ENCODE measurements around the gene SLC22A3.
"Not testable (repeated sequence)": the region's sequence is repeated elsewhere in the genome, so short reads cannot be mapped to it uniquely, and the experiment has no call there.

The SLC22A3 gene

DNA sequence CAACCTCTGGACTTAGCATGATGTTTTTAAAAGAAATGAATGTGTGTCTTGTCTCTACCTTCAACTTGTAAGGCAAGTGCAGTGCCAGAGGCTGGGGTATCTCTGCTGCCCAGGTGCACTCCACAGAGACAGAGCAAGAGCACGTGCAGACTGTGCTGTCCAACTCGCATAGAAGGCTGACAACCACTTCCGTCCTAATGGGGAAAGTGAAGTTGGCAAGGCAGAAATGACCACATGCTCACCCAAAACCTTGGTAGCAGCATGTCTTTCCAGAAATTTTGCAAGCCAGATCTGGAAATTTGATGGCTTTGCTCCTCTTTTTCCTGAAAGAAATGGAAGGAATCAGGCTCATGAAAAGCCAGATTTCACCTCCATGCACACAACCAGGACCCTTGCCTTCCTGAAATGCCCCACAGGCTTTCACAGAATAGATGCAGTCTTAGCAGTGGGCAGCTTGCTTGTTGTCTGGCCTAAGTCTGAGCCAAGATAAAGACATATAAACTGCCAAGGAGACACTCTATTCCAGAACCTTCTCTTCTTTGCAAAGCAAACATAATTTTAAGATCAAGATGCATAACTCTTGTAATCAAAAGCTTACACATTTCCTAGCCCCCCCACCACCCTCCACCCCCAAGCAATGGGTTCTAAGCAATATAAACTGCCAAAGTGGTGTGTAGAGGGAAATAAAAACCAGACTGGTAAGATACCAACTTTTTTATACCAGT lies 26.8 kb downstream of the SLC22A3 start:
- no peak for DNase-seq

DNA sequence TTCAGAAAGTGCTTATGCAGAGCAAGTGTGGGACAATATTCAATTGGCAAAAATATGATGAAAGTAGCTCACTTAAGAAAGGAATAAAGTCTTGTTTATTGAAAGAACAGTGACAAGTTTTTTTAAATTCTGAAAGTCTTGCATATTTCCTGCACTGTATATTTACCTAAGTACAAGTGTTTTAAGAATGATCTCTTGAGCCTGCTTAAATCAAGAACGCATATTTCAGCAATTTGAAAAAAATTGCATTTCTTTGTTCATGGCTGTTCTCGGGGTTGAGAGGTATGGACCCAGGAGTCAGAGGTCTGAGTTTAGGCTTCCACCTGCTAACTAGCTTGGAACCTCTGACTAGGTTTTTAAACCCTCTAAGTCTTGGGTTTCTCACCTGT lies 27.4 kb downstream of the SLC22A3 start:
- DNase-seq: no peak

DNA sequence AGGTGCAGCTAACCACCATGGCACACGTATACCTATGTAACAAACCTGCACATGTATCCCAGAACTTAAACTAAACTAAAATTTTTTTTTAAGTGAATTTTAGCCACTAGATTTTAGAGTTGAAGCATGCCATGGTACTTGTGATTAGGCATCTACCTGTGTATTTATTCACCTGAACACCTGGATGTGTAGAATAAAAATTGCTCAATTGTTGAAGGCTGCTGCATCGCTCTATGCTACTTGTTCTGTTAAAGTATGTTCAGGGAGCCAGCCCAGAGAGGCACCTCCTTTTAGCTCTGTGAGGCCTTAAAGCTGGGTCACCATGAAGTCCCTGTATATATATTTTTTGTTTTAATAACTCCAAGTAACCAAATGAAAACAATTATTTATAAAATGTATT lies 28.3 kb downstream of the SLC22A3 start:
- DNase-seq: no peak

DNA sequence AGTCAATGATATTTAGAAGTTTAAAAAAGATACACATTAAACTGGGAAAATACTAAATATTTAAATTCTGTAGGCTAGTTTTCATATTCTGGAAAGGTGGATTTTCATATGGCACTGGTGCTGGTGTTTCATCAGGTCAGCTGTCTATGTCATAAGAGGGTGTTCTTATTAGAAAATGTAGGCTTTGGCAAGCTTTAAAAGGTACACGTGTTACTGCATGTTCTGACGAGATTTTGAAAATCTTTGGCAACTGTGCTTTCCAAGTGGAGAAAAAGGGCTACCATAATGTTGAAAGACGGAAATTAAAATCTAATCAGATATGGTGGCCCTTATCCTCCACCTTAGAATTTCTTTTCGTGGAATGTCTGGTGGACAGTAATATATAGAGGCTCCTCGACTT lies 30.0 kb downstream of the SLC22A3 start:
- DNase-seq: no peak

- DNase-seq: no peak
Measured at GRCh38 chr6:160378882-160379281, 30.7 kb downstream of the SLC22A3 start.

DNA sequence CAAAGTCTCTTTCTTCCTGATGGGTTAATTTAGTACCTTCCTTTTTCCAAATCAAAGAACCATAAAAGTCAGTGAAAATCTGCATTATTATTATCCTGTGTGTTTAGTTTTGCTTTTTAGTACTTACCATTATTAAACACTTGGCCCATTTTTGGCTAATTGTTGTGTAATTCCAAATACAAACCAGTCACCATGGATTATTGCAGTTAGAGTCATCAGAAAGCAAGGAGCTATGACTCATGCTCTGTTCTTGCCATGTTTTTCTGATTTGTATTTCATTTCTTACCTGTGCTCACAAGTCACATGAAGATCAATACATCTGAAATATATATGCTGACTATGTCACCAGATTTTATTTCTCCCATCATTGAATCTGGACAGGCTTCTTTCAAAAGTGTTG lies 31.3 kb downstream of the SLC22A3 start:
- DNase-seq: no peak

GRCh38 chr6:160382946-160383345 lies 34.8 kb downstream of the SLC22A3 start:
- DNase-seq: no peak

DNA sequence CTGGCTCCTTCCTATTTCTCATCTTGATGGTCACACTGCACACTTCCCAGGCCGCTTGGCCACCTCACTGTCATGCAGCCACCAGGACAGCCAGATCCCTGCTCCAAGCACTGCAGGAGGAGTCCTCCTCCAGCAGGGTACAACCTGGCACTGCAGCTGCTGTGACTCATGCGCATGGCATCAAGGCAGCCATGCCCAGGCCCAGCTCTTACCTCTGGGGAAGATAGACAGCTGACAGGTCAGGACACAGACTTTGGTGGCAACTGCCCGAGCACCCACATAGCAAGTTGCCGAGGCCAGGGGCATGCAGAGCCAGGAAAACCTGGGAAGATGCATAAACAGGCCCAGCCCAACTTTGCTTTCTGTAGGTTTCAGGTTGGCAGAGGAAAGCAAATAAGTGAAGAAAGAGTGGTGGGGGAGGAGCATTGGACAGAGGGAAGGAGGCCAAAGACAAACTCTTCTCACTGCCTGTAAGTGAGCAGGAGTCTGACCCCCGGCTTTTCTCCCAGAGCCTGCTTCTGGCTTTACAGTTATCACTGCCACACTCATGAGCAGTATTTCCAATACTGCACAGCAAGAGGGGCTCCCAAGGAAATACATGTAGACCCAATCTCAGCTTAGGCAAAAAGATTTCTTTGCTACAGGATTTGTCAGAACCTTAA lies 38.8 kb downstream of the SLC22A3 start:
- no peak for DNase-seq

DNA sequence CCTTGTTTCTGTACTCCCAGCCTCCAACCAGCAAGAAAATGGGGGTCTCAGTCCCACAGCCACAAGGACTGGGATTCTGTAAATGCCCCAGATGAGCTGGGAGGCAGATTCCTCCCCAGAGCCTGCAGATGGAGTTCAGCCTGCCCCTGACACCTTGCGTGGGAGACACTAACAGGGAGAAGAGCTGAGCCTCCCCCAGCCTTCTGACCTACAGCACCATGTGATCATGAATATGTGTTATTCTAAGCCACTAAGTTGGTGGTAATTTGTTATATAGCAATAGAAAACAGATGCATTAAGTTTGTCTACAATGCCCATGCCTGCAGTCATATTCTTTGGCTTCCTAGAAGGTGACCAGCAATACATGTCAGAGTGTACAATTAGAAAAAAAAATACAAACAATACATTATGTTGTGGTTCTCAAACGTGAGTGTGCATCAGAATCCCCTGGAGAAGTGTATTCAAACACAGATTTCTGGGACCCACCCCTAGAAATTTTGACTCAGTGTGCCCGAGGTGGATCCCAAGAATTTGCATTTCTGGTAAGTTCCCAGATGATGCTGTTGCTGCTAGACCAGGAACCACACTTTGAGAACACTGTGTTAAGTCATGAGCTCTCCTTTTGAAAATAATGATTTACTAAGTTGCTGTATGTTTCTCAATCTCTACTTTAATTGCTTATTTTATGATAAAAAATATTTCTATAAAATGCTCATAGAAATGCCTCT lies 39.9 kb downstream of the SLC22A3 start:
- DNase-seq: no peak

DNA sequence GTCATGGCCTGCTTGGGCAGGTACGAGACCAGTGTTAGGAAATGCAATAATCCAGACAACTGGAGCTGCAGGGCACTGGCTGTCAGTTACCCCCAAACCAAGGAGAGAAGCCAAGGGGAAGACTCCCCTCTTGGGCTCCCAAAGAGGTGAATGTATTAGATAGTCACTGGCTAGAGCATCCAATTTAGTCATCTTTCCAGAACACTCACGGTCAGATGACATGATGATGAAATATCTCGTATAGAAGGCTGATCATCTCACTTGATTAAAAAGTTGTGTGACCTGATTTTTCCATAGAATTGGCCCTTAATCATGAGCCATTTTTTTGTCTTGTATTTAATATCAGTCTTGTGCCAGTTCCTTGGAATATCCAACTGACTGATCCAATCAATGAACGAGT lies 40.7 kb downstream of the SLC22A3 start:
- no peak for DNase-seq

- DNase-seq: no peak
Measured at GRCh38 chr6:160391419-160392116, 43.4 kb downstream of the SLC22A3 start.

DNA sequence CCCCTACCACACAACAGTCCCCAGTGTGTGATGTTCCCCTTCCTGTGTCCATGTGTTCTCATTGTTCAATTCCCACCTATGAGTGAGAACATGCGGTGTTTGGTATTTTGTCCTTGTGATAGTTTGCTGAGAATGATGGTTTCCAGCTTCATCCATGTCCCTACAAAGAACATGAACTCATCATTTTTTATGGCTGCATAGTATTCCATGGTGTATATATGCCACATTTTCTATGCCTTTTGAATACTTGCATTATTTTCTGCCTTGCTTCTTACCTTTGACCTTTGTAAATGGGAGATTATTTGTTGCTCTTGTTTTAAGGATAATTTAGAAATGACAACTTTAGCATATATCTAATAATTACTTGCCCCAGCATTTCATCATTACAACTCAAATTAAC lies 45.3 kb downstream of the SLC22A3 start:
- not testable (repeated sequence) for DNase-seq

DNA sequence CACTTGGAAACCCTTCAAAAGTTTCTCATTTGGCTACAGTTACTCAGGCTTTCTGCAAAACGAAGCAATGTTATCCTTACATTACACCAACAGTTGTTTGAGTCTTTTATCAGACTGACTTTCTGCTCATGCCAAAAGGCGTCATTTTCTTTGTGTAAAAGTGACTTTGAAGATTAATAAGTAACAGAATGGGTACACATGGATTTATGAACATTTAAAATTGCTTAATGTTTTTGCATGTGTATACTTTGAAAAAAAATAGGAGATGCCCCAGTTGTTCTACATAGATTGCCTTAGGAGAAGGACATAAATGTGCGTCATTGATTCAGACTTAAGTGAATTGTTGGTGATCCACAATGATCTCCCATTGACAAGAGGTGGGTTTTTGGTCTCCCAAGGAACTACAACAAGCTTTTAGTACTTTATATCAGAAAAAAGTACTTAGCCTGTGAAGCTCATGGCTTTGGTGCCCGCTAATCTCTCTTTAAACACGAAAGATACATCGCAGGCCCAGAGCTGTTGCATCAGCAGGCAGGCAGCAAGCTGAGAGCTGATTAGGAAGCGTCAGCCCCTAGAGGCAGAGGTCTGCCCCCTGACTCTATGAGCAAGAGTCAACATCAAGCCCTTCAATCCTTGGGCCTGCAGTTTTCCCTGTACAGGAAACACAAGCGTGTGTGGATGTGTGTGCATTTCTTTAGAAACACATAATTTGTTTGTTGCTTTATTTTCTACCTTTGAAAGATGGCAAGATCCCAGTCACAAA lies 45.9 kb downstream of the SLC22A3 start:
- no peak for DNase-seq

DNA sequence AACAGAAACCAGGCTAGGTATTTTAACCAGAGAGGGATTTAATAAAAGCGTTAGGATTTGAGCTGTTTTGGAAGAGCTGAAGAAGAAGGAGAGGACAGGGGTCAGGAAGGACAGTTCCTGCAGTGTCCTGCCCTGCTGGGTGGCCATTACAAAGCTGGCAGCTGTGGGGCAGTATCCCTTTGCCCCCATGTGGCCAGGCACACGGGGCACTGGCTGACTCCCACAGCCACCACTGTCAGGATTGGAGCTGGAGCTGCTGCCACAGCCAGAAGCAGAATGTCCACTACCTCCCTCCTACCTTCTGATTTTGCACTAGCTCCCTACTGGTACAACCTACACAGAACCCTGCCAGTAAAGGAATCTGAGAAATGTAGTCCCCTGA lies 46.5 kb downstream of the SLC22A3 start:
- no peak for DNase-seq

- no peak for DNase-seq
Measured at GRCh38 chr6:160395187-160395586, 47.0 kb downstream of the SLC22A3 start.

- no peak for DNase-seq
Measured at GRCh38 chr6:160396292-160396691, 48.1 kb downstream of the SLC22A3 start.

DNA sequence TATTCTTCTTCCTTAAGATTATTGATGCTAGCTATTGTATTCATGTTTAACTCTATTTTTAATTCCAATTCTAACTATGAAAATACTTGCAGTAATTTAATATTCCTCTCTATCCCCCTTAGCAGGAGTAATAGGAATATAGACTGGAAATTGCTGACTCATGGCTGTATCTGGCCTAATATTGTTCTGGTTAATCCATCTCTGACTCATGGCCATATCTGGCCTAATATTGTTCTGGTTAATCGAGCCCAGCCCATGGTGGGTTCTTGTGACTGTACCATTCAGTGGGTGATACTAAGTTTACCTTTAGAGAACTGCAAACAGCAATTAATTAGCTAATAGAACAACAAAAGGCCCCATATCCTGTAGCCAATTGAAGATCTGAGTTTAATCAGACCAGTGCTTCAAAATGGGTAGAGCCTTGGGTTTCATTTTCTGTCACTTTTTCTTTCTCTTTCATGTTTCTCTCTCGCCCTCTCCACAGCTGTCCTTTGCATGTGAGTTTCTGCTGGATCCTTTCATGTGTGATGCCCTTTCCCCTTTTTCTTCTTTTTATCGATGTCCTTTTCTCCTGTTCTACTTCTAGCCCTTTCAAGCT lies 50.6 kb downstream of the SLC22A3 start:
- no peak for DNase-seq

- no peak for DNase-seq
Measured at GRCh38 chr6:160400446-160400845, 52.3 kb downstream of the SLC22A3 start.

GRCh38 chr6:160408528-160408927 lies 60.4 kb downstream of the SLC22A3 start:
- DNase-seq: no peak

- DNase-seq: no peak
Measured at GRCh38 chr6:160412993-160413392, 64.8 kb downstream of the SLC22A3 start.

DNA sequence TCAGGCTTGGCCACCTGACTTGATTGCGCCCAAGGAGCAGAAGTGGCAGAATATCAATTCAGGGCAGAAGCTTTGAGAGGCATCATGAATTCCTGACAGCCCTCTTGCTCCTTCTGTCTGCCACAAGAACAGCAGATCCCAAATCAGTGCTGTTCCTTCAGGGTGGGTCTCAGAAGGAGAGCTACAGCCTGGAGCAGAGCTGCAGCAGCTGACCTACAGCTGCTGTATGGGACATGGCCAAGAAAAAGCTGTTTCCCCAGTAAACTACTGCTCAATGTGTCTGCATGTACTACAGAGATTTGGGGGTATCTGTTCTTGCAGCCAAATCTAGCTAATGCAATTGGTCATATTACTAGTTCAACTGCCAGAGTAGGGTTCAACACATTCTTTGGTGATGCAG lies 69.0 kb downstream of the SLC22A3 start:
- DNase-seq: no peak

DNA sequence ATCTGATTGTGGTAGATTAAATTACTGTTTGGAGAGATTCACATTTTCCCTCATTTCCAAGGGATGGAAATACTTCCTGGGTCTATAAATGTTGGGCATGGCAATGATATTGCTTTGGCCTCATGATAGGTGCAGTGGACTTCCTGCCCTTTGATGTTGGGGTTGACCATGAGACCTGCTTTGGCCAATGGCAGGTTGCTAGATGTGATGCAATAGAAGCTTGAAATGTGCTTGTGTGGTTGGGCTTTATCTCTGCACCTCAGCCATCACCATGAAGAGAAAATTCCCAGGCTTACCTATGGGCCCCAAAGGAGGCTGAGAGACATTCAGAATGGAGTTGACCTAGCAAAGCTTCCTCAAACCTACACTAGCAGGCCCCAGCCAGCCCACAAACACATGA lies 69.4 kb downstream of the SLC22A3 start:
- DNase-seq: no peak

Measured in NCI-H1930 (cell line).